ENCODE data around the gene PIEZO2.
"Not testable (repeated sequence)": the region's sequence is repeated elsewhere in the genome, so short reads cannot be mapped to it uniquely, and the experiment has no call there.

PIEZO2 gene

DNA sequence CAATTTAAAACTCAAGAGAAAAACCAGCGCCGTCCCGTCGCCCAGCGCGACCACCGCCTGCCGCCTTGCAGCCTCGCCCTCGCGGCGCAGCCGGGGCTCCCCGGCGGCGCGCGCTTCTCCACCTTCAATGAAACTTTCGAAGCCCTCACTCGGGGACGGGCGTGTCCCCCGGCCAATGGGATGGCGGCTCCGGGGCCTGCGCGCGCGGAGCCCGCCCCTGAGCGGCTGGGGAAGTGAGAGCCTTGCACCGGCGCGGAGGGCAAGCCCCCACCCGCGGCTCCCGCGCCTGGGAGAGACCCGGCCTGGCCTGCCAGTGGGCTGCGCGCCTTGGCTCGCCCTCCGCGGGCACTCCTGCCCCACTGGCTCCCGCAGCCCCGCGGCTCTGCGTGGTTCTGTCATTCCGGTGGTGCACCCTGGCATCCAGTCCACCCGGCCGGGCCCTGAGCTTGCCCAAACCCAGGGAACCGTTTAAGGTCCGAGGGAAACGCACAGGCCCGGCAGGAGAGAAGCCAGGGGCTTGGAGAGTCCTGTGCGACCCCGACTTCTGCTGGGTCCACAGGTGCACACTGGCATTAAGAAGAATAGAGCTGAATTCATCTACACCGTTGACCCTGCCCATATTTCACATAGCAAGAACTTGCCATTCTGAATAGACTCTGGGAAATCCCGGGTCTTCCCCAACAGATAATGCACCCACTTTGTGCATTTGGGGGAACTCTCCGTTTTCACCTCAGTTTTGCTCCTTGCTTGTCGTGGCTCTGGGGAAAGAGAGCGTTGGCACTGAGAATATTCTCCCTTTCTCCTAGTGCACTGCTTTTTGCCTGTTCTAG lies at the start of gene PIEZO2:
Gene PIEZO2, minus strand, starts transcription at position 129 of the 830 bp plus-strand sequence. CDS start 981 bp downstream, outside the sequence.
- no peaks in the 10 kb centered on the region for H3K36me3 ChIP-seq (ENCODE audit: insufficient read depth, low read length)
- peak within 1 kb of the TSS; percentile 77 for H3K9ac ChIP-seq (ENCODE audit: insufficient read length)
- no peaks in the 10 kb centered on the region for H3K9me3 ChIP-seq (ENCODE audit: low read depth, low read length)
- no peak for TF ChIP-seq EZH2 (IDR thresholded peaks at IDR 0.05)
- TF ChIP-seq FOXP2 (optimal IDR thresholded peaks at IDR 0.05; ENCODE audit: control extremely low read depth, extremely low read length, insufficient read depth): no peak
- no peak; the same call in 1 of the 2 replicates for TF ChIP-seq POLR2AphosphoS5 (IDR thresholded peaks at IDR 0.05; ENCODE audit: borderline replicate concordance, low read depth, low read length)
- no peak within 1 kb of the TSS for H3K27ac ChIP-seq
- DNase-seq (ENCODE audit: low read depth, low spot score): no peak
- peak within 1 kb of the TSS; percentile 87 for H3K4me3 ChIP-seq

- no peak overlapping the region for H3K27ac ChIP-seq
- H3K9me3 ChIP-seq (ENCODE audit: low read depth, low read length): no peaks in the 10 kb centered on the region
- TF ChIP-seq POLR2AphosphoS5 (IDR thresholded peaks at IDR 0.05; ENCODE audit: borderline replicate concordance, low read depth, low read length) (no peak), EZH2 (IDR thresholded peaks at IDR 0.05) (no peak), FOXP2 (optimal IDR thresholded peaks at IDR 0.05; ENCODE audit: control extremely low read depth, extremely low read length, insufficient read depth) (no peak)
- DNase-seq (ENCODE audit: low read depth, low spot score): no peak
- H3K36me3 ChIP-seq (ENCODE audit: insufficient read depth, low read length): no peaks in the 10 kb centered on the region
- H3K4me3 ChIP-seq: no peak overlapping the region
- no peak overlapping the region for H3K9ac ChIP-seq (ENCODE audit: insufficient read length)
These were observed 34.3 kb upstream of the PIEZO2 start for GRCh38 chr18:11183637-11184036.

GRCh38 chr18:11181629-11182028 lies 32.3 kb upstream of the PIEZO2 start:
- not testable (repeated sequence) for H3K36me3 ChIP-seq (ENCODE audit: insufficient read depth, low read length); H3K27ac ChIP-seq; DNase-seq (ENCODE audit: low read depth, low spot score); H3K4me3 ChIP-seq; H3K9me3 ChIP-seq (ENCODE audit: low read depth, low read length); H3K9ac ChIP-seq (ENCODE audit: insufficient read length)

DNA sequence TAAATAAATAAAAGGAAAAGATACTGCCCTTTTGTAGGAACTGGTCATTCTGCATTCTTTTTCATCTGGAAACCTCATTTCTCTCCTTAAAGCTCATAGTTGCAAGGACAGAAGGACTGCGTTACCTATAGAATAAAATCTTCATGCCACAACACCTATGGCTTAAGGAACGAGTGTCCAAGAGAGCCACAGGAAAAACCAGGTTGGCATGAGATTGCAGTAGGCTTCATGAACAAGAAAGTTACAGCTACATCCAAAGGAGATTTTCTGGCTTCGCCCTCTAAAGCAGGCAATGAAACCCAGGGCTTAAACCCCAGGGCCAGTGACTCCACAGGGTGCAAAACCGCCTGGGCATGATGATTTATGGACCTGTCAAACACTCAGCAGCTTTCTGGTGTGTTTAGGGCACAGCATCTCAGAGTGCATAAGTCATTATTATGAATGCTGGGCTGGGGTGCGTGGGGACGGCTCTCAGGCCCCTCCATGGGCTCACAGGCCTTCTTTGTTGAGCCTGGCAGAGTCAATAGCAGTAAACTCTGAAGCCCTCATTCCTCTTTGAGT lies 30.7 kb upstream of the PIEZO2 start:
- Histone ChIP-seq H3K27ac (no peak overlapping the region), H3K36me3 (ENCODE audit: insufficient read depth, low read length) (no peaks in the 10 kb centered on the region), H3K9ac (ENCODE audit: insufficient read length) (no peak overlapping the region), H3K9me3 (ENCODE audit: low read depth, low read length) (no peaks in the 10 kb centered on the region), H3K4me3 (no peak overlapping the region)
- TF ChIP-seq POLR2AphosphoS5 (IDR thresholded peaks at IDR 0.05; ENCODE audit: borderline replicate concordance, low read depth, low read length) (no peak), EZH2 (IDR thresholded peaks at IDR 0.05) (no peak), FOXP2 (optimal IDR thresholded peaks at IDR 0.05; ENCODE audit: control extremely low read depth, extremely low read length, insufficient read depth) (no peak)
- no peak for DNase-seq (ENCODE audit: low read depth, low spot score)

DNA sequence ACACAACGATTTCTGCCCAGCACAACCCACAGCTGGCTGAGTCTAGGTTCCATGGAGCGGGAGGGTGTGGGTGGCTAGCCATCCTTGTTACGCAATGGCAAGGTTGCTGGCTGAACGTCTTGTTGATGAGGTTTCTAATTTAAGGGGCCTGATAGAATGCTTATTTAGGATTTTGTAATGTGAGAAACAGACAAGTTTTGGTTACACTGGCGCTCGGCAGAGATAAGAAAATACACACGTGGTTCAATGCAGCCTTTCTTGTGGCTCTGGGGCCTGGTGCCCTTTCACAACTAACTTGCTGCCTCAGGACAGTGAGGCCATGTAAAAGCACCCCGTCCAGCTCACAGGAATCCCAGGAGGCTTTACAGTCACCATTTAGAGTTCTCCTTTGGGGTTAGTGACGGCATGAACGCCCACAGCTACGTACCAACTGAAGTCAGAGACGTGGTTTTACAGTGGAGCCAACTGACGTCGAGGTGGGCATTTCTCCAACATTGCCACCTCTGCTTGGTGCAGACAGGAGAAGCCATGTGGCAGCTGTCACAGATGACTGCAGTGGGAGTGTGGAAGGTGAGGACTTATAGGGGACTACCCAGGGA lies 29.7 kb upstream of the PIEZO2 start:
- TF ChIP-seq POLR2AphosphoS5 (IDR thresholded peaks at IDR 0.05; ENCODE audit: borderline replicate concordance, low read depth, low read length) (no peak), EZH2 (IDR thresholded peaks at IDR 0.05) (no peak), FOXP2 (optimal IDR thresholded peaks at IDR 0.05; ENCODE audit: control extremely low read depth, extremely low read length, insufficient read depth) (no peak)
- no peak overlapping the region for H3K9ac ChIP-seq (ENCODE audit: insufficient read length)
- no peak for DNase-seq (ENCODE audit: low read depth, low spot score)
- H3K36me3 ChIP-seq (ENCODE audit: insufficient read depth, low read length): no peaks in the 10 kb centered on the region
- no peak overlapping the region for H3K4me3 ChIP-seq
- H3K27ac ChIP-seq: no peak overlapping the region
- no peaks in the 10 kb centered on the region for H3K9me3 ChIP-seq (ENCODE audit: low read depth, low read length)

DNA sequence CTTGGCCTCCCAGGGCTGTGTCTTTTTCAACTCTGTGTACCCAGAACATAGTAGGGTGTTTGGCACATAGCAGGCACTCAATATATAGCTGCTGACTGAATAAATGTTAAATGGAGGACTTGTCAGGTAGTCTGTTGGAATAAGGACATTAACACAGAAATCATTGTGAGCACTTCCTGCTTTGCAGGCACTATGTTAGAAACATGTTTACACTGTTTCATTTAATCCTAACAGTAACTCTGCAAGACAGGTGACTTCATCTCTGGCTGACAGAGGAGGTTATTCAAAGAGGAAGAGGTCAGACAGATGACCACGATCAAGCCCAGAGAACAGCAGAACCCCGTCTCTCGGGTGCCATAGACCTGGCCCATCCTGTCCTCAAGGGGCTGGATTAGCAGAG lies 28.0 kb upstream of the PIEZO2 start:
- H3K36me3 ChIP-seq (ENCODE audit: insufficient read depth, low read length): no peaks in the 10 kb centered on the region
- no peak overlapping the region for H3K27ac ChIP-seq
- no peak overlapping the region for H3K9ac ChIP-seq (ENCODE audit: insufficient read length)
- H3K4me3 ChIP-seq: no peak overlapping the region
- H3K9me3 ChIP-seq (ENCODE audit: low read depth, low read length): no peaks in the 10 kb centered on the region
- DNase-seq (ENCODE audit: low read depth, low spot score): no peak
- TF ChIP-seq EZH2 (IDR thresholded peaks at IDR 0.05): no peak
- no peak for TF ChIP-seq FOXP2 (optimal IDR thresholded peaks at IDR 0.05; ENCODE audit: control extremely low read depth, extremely low read length, insufficient read depth)
- no peak for TF ChIP-seq POLR2AphosphoS5 (IDR thresholded peaks at IDR 0.05; ENCODE audit: borderline replicate concordance, low read depth, low read length)

- TF ChIP-seq POLR2AphosphoS5 (IDR thresholded peaks at IDR 0.05; ENCODE audit: borderline replicate concordance, low read depth, low read length): no peak
- H3K9ac ChIP-seq (ENCODE audit: insufficient read length): no peak overlapping the region
These were observed 27.1 kb upstream of the PIEZO2 start for GRCh38 chr18:11176481-11176881.

DNA sequence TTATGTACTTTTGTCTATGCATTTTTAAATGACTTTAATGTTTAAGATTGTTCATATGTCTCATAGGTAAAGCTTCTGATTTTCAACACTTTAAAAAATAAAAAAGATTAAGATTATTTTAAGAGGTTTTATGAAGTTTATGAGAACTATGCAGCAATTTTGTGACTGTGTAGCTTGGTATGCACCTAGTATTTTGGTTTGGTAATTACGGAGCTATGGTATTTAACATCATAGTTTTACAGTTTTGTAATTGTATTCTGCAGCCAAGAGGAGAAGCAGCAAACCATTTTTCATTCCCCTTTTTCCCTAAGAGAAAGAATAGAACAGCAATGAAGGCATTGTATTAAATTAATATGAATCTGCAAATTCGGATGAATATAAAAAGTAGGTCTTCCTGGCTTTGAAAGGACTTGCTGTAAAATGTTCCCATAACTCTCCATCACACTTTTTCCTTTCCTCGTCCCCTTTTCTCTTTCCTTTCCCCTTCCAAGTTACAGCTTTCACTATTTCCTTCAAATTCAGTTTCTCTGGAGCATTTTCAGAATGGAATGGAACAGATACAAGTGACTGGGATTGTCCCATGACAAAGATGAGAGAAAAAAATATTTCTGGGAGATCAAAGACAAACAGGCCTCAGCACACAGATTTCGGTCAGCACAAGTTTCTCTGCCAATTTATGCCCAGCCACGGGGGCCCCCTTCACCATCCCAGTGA lies 26.1 kb upstream of the PIEZO2 start:
- no peak for TF ChIP-seq EZH2 (IDR thresholded peaks at IDR 0.05)
- no peak for TF ChIP-seq POLR2AphosphoS5 (IDR thresholded peaks at IDR 0.05; ENCODE audit: borderline replicate concordance, low read depth, low read length)
- no peak for TF ChIP-seq FOXP2 (optimal IDR thresholded peaks at IDR 0.05; ENCODE audit: control extremely low read depth, extremely low read length, insufficient read depth)
- Histone ChIP-seq H3K4me3 (no peak overlapping the region), H3K9ac (ENCODE audit: insufficient read length) (no peak overlapping the region), H3K36me3 (ENCODE audit: insufficient read depth, low read length) (no peaks in the 10 kb centered on the region), H3K9me3 (ENCODE audit: low read depth, low read length) (no peaks in the 10 kb centered on the region), H3K27ac (no peak overlapping the region)
- DNase-seq (ENCODE audit: low read depth, low spot score): no peak

More at GRCh38 chr18:11176481-11176881, 27.1 kb upstream of the PIEZO2 start:
- H3K36me3 ChIP-seq (ENCODE audit: insufficient read depth, low read length): no peaks in the 10 kb centered on the region
- H3K4me3 ChIP-seq: no peak overlapping the region
- H3K9me3 ChIP-seq (ENCODE audit: low read depth, low read length): no peaks in the 10 kb centered on the region
- H3K27ac ChIP-seq: no peak overlapping the region
- no peak for DNase-seq (ENCODE audit: low read depth, low spot score)

DNA sequence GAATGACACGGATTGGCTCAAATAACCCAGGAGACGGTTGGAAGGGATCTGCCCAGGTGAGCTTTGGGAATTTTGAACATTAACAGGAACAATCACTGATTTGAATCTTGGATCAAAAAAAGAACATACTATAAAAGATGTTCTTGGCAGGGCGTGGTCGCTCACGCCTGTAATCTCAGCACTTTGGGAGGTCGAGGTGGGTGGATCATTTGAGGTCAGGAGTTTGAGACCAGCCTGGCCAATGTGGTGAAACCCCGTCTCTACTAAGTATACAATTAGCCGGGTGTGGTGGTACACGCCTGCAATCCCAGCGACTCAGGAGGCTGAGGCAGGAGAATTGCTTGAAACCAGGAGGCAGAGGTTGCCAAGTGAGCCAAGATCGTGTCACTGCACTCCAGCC lies 24.8 kb upstream of the PIEZO2 start:
- H3K36me3 ChIP-seq (ENCODE audit: insufficient read depth, low read length): not testable (repeated sequence)

More for the DNA sequence above, 24.8 kb upstream of the PIEZO2 start:
- H3K9ac ChIP-seq (ENCODE audit: insufficient read length); H3K9me3 ChIP-seq (ENCODE audit: low read depth, low read length); DNase-seq (ENCODE audit: low read depth, low spot score); H3K27ac ChIP-seq; H3K4me3 ChIP-seq: not testable (repeated sequence)

Data from SK-N-MC (cell line).